ENCODE results near the gene ITGAX. TPM values are rescaled to one million over a fixed set of nuclear protein-coding genes. Genes with fewer than 3 reads are reported as not detected.

ITGAX gene
- total RNA-seq, 5 donors from 2014 or later (not counting 1 experiment from before 2014, with no cell fraction given): 1.4 to 4.3 (median 3.9) TPM

DNA sequence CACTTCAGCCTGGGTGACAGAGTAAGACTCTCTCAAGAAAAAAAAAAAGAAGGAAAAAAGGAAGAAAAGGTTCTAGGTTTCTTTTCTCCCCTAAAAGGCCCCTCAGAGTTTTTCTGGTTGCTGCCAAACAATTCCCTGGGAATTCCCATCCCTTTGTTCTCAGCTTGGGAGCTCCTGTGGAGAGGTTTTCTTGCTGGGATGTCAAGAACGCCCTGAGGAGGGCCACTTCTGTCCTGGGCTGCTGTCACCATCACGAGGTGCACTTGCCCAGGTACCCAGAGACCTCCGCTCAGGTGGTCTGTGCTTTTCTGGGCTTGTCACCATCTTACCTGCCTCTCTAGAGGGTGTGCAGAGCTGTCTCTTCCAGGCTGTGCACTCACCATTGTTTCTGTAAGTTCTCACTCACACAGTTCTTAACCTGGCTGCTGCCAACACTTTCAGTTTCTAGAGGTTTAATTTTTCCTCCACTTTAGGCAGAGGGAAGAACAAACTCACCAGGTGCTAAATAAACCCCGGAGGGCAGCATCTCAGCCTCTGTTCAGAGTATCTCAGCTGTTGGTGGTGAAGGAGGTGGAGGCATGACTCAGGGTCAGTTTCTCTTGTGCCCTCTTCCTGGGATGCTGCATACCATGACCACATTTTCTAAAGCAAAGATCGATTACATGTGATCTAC is 75.5 kb downstream of the ITGAX start:
- Mint-ChIP-seq H3K4me3 (no peak overlapping the region), H3K4me1 (peaks cover 0 to 6% (median 0%) of the 10 kb centered on the region in 3 donors), H3K9me3 (no peaks in the 10 kb centered on the region), H3K27me3 (peaks cover 0 to 5% of the 10 kb centered on the region in 2 donors), H3K27ac (no peak overlapping the region), H3K36me3 (no peaks in the 10 kb centered on the region)
- ChIA-PET CTCF (interaction anchor here in 1 of 2 donors (0.6 kb wide), 1 partner anchor 798 kb away, joined by 3 read pairs; no protein-coding TSS in a partner anchor), POLR2A (interaction anchor here in 1 of 2 donors (0.5 kb wide), 1 partner anchor 498 kb away, joined by 7 read pairs; no protein-coding TSS in a partner anchor)
- WGBS (ENCODE audit: insufficient coverage): 75% methylated on average over 3 of the region's 5 CpGs
- H3K4me1 ChIP-seq (ENCODE audit: control insufficient read depth in 1 of 2, extremely low read depth in 1 of 2, insufficient read depth in 2 of 2, low read length in 2 of 2): peaks cover 0 to 11% of the 10 kb centered on the region in 2 experiments
- ATAC-seq (replicated peaks in 1 of 4) (no peak), DNase-seq (no peak)
- no peaks in the 10 kb centered on the region for H3K36me3 ChIP-seq (ENCODE audit: control insufficient read depth in 2 of 2, extremely low read depth in 1 of 2, insufficient read depth in 1 of 2, low read length in 1 of 2)
- no peak overlapping the region for H3K4me3 ChIP-seq (ENCODE audit: control insufficient read depth in 1 of 2, extremely low read depth in 1 of 2, low read length in 1 of 2)
- H3K27ac ChIP-seq (ENCODE audit: low read length): no peak overlapping the region
- no peaks in the 10 kb centered on the region for H3K27me3 ChIP-seq (replicated peaks in 1 of 2; ENCODE audit: control insufficient read depth in 2 of 2, extremely low read depth in 1 of 2, insufficient read depth in 2 of 2, low read length in 1 of 2)
- H3K9me3 ChIP-seq: no peaks in the 10 kb centered on the region

Other genes starting within 250 kb of the ITGAX start
- 10 to 100 TPM in 3 of 5 donors, 1 to 10 TPM in 2; 7.6 to 21.3 (median 19.3) TPM for gene BCKDK, start 246.8 kb upstream of the ITGAX start, total RNA-seq
- gene KAT8, start 237.5 kb upstream of the ITGAX start, total RNA-seq: 100 to 1,000 TPM in 3 of 5 donors, 10 to 100 TPM in 2; 92.3 to 122 (median 102) TPM
- gene PRSS8, start 219.4 kb upstream of the ITGAX start, total RNA-seq: 1 to 10 TPM in 1 of 5 donors, under 1 TPM in 2, not detected in 2; 0.43 to 1.1 (median 0.55) TPM
- 1 to 10 TPM in 4 of 5 donors, under 1 TPM in 1; 0.42 to 1.2 (median 1.1) TPM for gene PRSS36, start 205.1 kb upstream of the ITGAX start, total RNA-seq
- 100 to 1,000 TPM; 410 to 963 (median 434) TPM for gene FUS, start 175.0 kb upstream of the ITGAX start, total RNA-seq
- 10 to 100 TPM; 16.1 to 40.3 (median 33.4) TPM for gene PYCARD, start 152.4 kb upstream of the ITGAX start, total RNA-seq
- gene TRIM72, start 141.1 kb upstream of the ITGAX start, total RNA-seq: under 1 TPM in 3 of 5 donors, not detected in 2; 0.03 to 0.09 (median 0.09) TPM
- not detected for gene PYDC1, start 138.0 kb upstream of the ITGAX start, total RNA-seq
- gene ITGAM, start 95.2 kb upstream of the ITGAX start, total RNA-seq: 10 to 100 TPM in 2 of 5 donors, 1 to 10 TPM in 3; 1.8 to 20.0 (median 4.1) TPM
- gene ITGAD, start 38.2 kb downstream of the ITGAX start, total RNA-seq: under 1 TPM in 3 of 5 donors, not detected in 2; 0.22 to 0.70 (median 0.23) TPM
- not detected for gene COX6A2, start 73.2 kb downstream of the ITGAX start, total RNA-seq
- under 1 TPM in 4 of 5 donors, not detected in 1; 0.16 to 0.53 (median 0.26) TPM for gene ZNF843, start 87.6 kb downstream of the ITGAX start, total RNA-seq
- 10 to 100 TPM in 3 of 5 donors, 1 to 10 TPM in 2; 9.3 to 16.6 (median 10.2) TPM for gene ARMC5, start 104.3 kb downstream of the ITGAX start, total RNA-seq
- gene TGFB1I1, start 117.0 kb downstream of the ITGAX start, total RNA-seq: 1 to 10 TPM in 1 of 5 donors, under 1 TPM in 4; 0.40 to 1.1 (median 0.72) TPM
- 1 to 10 TPM; 2.6 to 4.2 (median 3.2) TPM for gene SLC5A2, start 127.9 kb downstream of the ITGAX start, total RNA-seq
- gene RUSF1, start 153.2 kb downstream of the ITGAX start, total RNA-seq: 100 to 1,000 TPM in 3 of 5 donors, 10 to 100 TPM in 2; 65.4 to 125 (median 107) TPM
- gene AHSP, start 172.7 kb downstream of the ITGAX start, total RNA-seq: not detected

Measured in T-cell (primary cell).